H1 (cell line): ENCODE results near the gene NSF. TPM values are rescaled to one million over a fixed set of nuclear protein-coding genes. Genes with fewer than 3 reads are reported as not detected.

Source experiments
- CTCF ChIA-PET: fragments of 300-600 bp; sonication (Branson Sonifier 250); formaldehyde crosslinking; loops from one replicate; lab custom pipeline; 2021; ENCODE audit not compliant: partially characterized antibody; lab: Charles Lee
- POLR2A ChIA-PET: fragments of 300-600 bp; sonication (Branson Sonifier 250); formaldehyde crosslinking; loops from one replicate; lab custom pipeline; 2021; ENCODE audit warnings: inconsistent platforms; ENCODE audit not compliant: partially characterized antibody; lab: Charles Lee
- DNase-seq, 2 experiments: peaks; one replicate each; pipeline versions ENCODE4 v3.0.0 to v3.0.0-alpha.2; 2010 to 2022; ENCODE audit warnings: low spot score in 2 of 2, low read depth in 1 of 2, mixed read lengths in 1 of 2
- FAIRE-seq: peaks from 2 replicates; lab custom pipeline; 2011; peaks lifted over from hg19 to GRCh38; lab: Jason Lieb, UNC
- H2AFZ ChIP-seq: 2 replicates; pipeline ENCODE4 v1.8.1; 2012; ENCODE audit warnings: low read length, inconsistent platforms
- H2AK5ac ChIP-seq: 2 replicates; pipeline ENCODE4 v1.6.1; 2013; ENCODE audit warnings: low read depth, low read length
- H2BK120ac ChIP-seq: replicated peaks from 2 replicates; pipeline ENCODE3; 2013; ENCODE audit warnings: low read depth, low read length, inconsistent platforms
- H2BK12ac ChIP-seq: 2 replicates; pipeline ENCODE4 v1.6.1; 2013; ENCODE audit warnings: low read depth, low read length
- H2BK15ac ChIP-seq: 2 replicates; pipeline ENCODE4 v1.6.1; 2013; ENCODE audit warnings: low read length
- H2BK20ac ChIP-seq: 2 replicates; pipeline ENCODE4 v1.6.1; 2013; ENCODE audit warnings: low read length
- H2BK5ac ChIP-seq: 2 replicates; pipeline ENCODE4 v1.6.1; 2013; ENCODE audit warnings: low read depth, low read length
- H3K14ac ChIP-seq: 2 replicates; pipeline ENCODE4 v1.6.1; 2013; ENCODE audit warnings: inconsistent platforms; ENCODE audit not compliant: insufficient read length
- H3K18ac ChIP-seq: 2 replicates; pipeline ENCODE4 v1.6.1; 2013; ENCODE audit warnings: low read length; ENCODE audit errors: extremely low read depth
- H3K23ac ChIP-seq: 2 replicates; pipeline ENCODE4 v1.6.1; 2013; ENCODE audit warnings: inconsistent platforms; ENCODE audit not compliant: insufficient read length
- H3K23me2 ChIP-seq: 2 replicates; pipeline ENCODE4 v1.6.1; 2013; ENCODE audit warnings: low read depth, low read length
- H3K27ac ChIP-seq: 2 replicates; pipeline ENCODE4 v1.6.1; 2011; ENCODE audit warnings: low read depth, low read length, inconsistent platforms
- H3K27me3 ChIP-seq, 4 experiments: replicated peaks in 1 of 4; 1 replicate in 1 of 4; 2 replicates in 3 of 4; pipeline versions ENCODE4 v1.6.1 to v1.8.1; 2011 to 2013; ENCODE audit warnings: low read length in 3 of 4, mild to moderate bottlenecking in 3 of 4, inconsistent platforms in 2 of 4, mixed read lengths in 2 of 4, moderate library complexity in 1 of 4; ENCODE audit not compliant: control insufficient read depth in 3 of 4, insufficient read depth in 3 of 4; ENCODE audit errors: extremely low read depth in 1 of 4
- H3K36me3 ChIP-seq, 4 experiments: 2 replicates each; pipeline versions ENCODE4 v1.6.1 to v1.8.1; 2011 to 2013; ENCODE audit warnings: mild to moderate bottlenecking in 4 of 4, low read length in 3 of 4, moderate library complexity in 2 of 4, control low read depth in 1 of 4, inconsistent platforms in 1 of 4; ENCODE audit not compliant: insufficient read depth in 4 of 4, control insufficient read depth in 2 of 4
- H3K4ac ChIP-seq: replicated peaks from 2 replicates; pipeline ENCODE3; 2013; ENCODE audit warnings: low read length, low read depth, mixed read lengths, inconsistent platforms; ENCODE audit not compliant: insufficient read length
- H3K4me1 ChIP-seq, 4 experiments: replicated peaks in 1 of 4; 1 replicate in 1 of 4; 2 replicates in 3 of 4; pipeline versions ENCODE4 v1.6.1 to v1.8.1; 2011 to 2013; ENCODE audit warnings: low read length in 3 of 4, inconsistent platforms in 2 of 4, mixed read lengths in 1 of 4; ENCODE audit not compliant: insufficient read depth in 4 of 4, control insufficient read depth in 3 of 4
- H3K4me2 ChIP-seq, 2 experiments: 2 replicates each; pipeline versions ENCODE4 v1.6.1 to v1.8.1; 2011 to 2013; ENCODE audit warnings: low read depth in 2 of 2, low read length in 2 of 2, control low read depth in 1 of 2, inconsistent platforms in 1 of 2, mild to moderate bottlenecking in 1 of 2; ENCODE audit not compliant: insufficient read depth in 1 of 2
- H3K4me3 ChIP-seq, 4 experiments: fragments of 200-600, 300-600 bp in 1 of 4; sonication (generic), shearing (Covaris generic), sonication (Bioruptor Twin) in 1 of 4; 2 replicates each; pipeline versions ENCODE4 v1.5.1 to v1.8.1; 2011 to 2016; ENCODE audit warnings: low read length in 4 of 4, low read depth in 3 of 4, control low read depth in 2 of 4, inconsistent platforms in 2 of 4, mild to moderate bottlenecking in 2 of 4, mixed read lengths in 1 of 4, moderate library complexity in 1 of 4; ENCODE audit not compliant: insufficient read depth in 2 of 4; ENCODE audit errors: extremely low read depth in 1 of 4
- H3K56ac ChIP-seq: replicated peaks from 2 replicates; pipeline ENCODE3; 2013; ENCODE audit warnings: low read depth, mild to moderate bottlenecking, mixed read lengths, low read length, inconsistent platforms; ENCODE audit not compliant: insufficient read length
- H3K79me1 ChIP-seq: 2 replicates; pipeline ENCODE4 v1.6.1; 2013; ENCODE audit warnings: low read depth, low read length, control low read depth
- H3K79me2 ChIP-seq, 2 experiments: 2 replicates each; pipeline versions ENCODE4 v1.6.1 to v1.8.1; 2012 to 2013; ENCODE audit warnings: low read length in 2 of 2, mild to moderate bottlenecking in 2 of 2, inconsistent platforms in 1 of 2; ENCODE audit not compliant: insufficient read depth in 2 of 2, control insufficient read depth in 1 of 2
- H3K9ac ChIP-seq, 4 experiments: replicated peaks in 1 of 4; 1 replicate in 1 of 4; 2 replicates in 3 of 4; pipeline versions ENCODE4 v1.6.1 to v1.8.1; 2011 to 2013; ENCODE audit warnings: low read depth in 3 of 4, low read length in 3 of 4, control low read depth in 2 of 4, mild to moderate bottlenecking in 2 of 4, moderate library complexity in 2 of 4, inconsistent platforms in 1 of 4; ENCODE audit errors: extremely low read depth in 1 of 4
- H3K9me3 ChIP-seq, 2 experiments: 2 replicates each; pipeline versions ENCODE4 v1.6.1 to v1.8.1; 2012 to 2013; ENCODE audit warnings: mild to moderate bottlenecking in 2 of 2, moderate library complexity in 2 of 2, control low read depth in 1 of 2, inconsistent platforms in 1 of 2, low read depth in 1 of 2, low read length in 1 of 2, mixed read lengths in 1 of 2; ENCODE audit not compliant: insufficient read depth in 2 of 2
- H4K20me1 ChIP-seq, 2 experiments: replicated peaks in 1 of 2; 2 replicates each; pipeline versions ENCODE3 to v1.8.1; 2011 to 2013; ENCODE audit warnings: inconsistent platforms in 2 of 2, low read length in 2 of 2, mild to moderate bottlenecking in 1 of 2; ENCODE audit not compliant: insufficient read depth in 2 of 2, control insufficient read depth in 1 of 2
- H4K5ac ChIP-seq: 2 replicates; pipeline ENCODE4 v1.6.1; 2013; ENCODE audit warnings: low read length, low read depth, mixed read lengths, inconsistent platforms; ENCODE audit not compliant: insufficient read length
- H4K8ac ChIP-seq: 2 replicates; pipeline ENCODE4 v1.8.0; 2013; ENCODE audit warnings: mild to moderate bottlenecking, moderate library complexity, low read length, inconsistent platforms; ENCODE audit not compliant: insufficient read depth; ENCODE audit errors: extremely low read depth
- H4K91ac ChIP-seq: replicated peaks from 2 replicates; pipeline ENCODE3; 2013; ENCODE audit warnings: low read length, mixed read lengths, inconsistent platforms; ENCODE audit not compliant: insufficient read length
- ASH2L ChIP-seq: fragments of 200-600, 300-600 bp; sonication (generic); IDR thresholded peaks from one replicate; pipeline ENCODE4 v1.7.1; 2017; ENCODE audit warnings: low read length
- BRCA1 ChIP-seq: IDR thresholded peaks from 2 replicates; pipeline ENCODE4 v1.6.1; 2012; ENCODE audit warnings: low read depth, low read length, improper control_type of control experiment
- CBX8 ChIP-seq: fragments of 300-800, 300-1000 bp; sonication (generic); IDR thresholded peaks from 2 replicates; pipeline ENCODE4 v1.7.1; 2016; ENCODE audit warnings: low read depth, low read length, borderline replicate concordance
- CEBPB ChIP-seq: IDR thresholded peaks from 2 replicates; pipeline ENCODE4 v1.6.1; 2012; ENCODE audit warnings: low read depth, low read length
- CHD1 ChIP-seq: IDR thresholded peaks from 2 replicates; pipeline ENCODE4 v1.6.1; 2012; ENCODE audit warnings: low read depth, low read length, improper control_type of control experiment
- EP300 ChIP-seq, 2 experiments: IDR thresholded peaks; 1 replicate in 1 of 2; 2 replicates in 1 of 2; pipeline ENCODE4 v1.6.1; 2011 to 2012; ENCODE audit warnings: low read depth in 2 of 2, low read length in 2 of 2, mild to moderate bottlenecking in 2 of 2, borderline replicate concordance in 1 of 2, inconsistent platforms in 1 of 2, moderate library complexity in 1 of 2
- GTF2F1 ChIP-seq: IDR thresholded peaks from 2 replicates; pipeline ENCODE4 v1.6.1; 2012; ENCODE audit warnings: low read depth, low read length, improper control_type of control experiment, borderline replicate concordance
- JUN ChIP-seq: IDR thresholded peaks from 2 replicates; pipeline ENCODE4 v1.6.1; 2011; ENCODE audit warnings: low read depth, mild to moderate bottlenecking, improper control_type of control experiment, low read length
- KDM1A ChIP-seq: fragments of 200-600, 300-600 bp; sonication (generic); IDR thresholded peaks from 2 replicates; pipeline ENCODE4 v1.7.1; 2016; ENCODE audit warnings: mild to moderate bottlenecking, low read length, borderline replicate concordance
- KDM4A ChIP-seq: IDR thresholded peaks from one replicate; pipeline ENCODE4 v1.7.1; 2012; ENCODE audit warnings: low read depth, mild to moderate bottlenecking, moderate library complexity, low read length, inconsistent platforms; ENCODE audit not compliant: severe bottlenecking
- NRF1 ChIP-seq: IDR thresholded peaks from 2 replicates; pipeline ENCODE4 v1.6.1; 2011; ENCODE audit warnings: mild to moderate bottlenecking, low read depth, low read length, improper control_type of control experiment
- RXRA ChIP-seq: IDR thresholded peaks from 2 replicates; pipeline ENCODE4 v1.6.1; 2011; ENCODE audit warnings: low read depth, mild to moderate bottlenecking, low read length, moderate library complexity; ENCODE audit not compliant: insufficient read depth
- SIRT6 ChIP-seq: IDR thresholded peaks from one replicate; pipeline ENCODE4 v1.7.1; 2012; ENCODE audit warnings: low read length, inconsistent platforms
- SP1 ChIP-seq: IDR thresholded peaks from 2 replicates; pipeline ENCODE4 v1.6.1; 2011; ENCODE audit warnings: low read depth, low read length
- SP4 ChIP-seq: IDR thresholded peaks from 2 replicates; pipeline ENCODE4 v1.6.1; 2012; ENCODE audit warnings: low read length, inconsistent platforms
- YY1 ChIP-seq: IDR thresholded peaks from 2 replicates; pipeline ENCODE4 v1.6.1; 2011; ENCODE audit warnings: low read depth, mild to moderate bottlenecking, low read length
- WGBS, 2 experiments: shearing (Covaris generic) in 1 of 2; methylation state at CpG; one replicate each; pipeline versions ENCODE4 v1.1.6 to v1.1.7; 2013 to 2015; ENCODE audit warnings: low lambda C conversion rate in 2 of 2, mixed read lengths in 2 of 2, inconsistent platforms in 1 of 2, low coverage in 1 of 2, missing lambda C conversion rate in 1 of 2; ENCODE audit not compliant: insufficient replicate concordance in 2 of 2, insufficient coverage in 1 of 2, insufficient read length in 1 of 2; ENCODE audit errors: extremely low coverage in 1 of 2, missing lambda C conversion rate in 1 of 2; 5-methylcytosine and 5-hydroxymethylcytosine counted together
- polyA plus RNA-seq, 7 experiments: library from polyadenylated mRNA; depleted of rRNA in 3 of 7; stranded (reverse) in 5 of 7; unstranded in 2 of 7; fragments of >200 nt in 5 of 7; fragments of 200-250 nt in 2 of 7; gene quantifications; 1 replicate in 5 of 7; 2 replicates in 1 of 7; 4 replicates in 1 of 7; pipeline versions ENCODE4 v1.2.1 to v1.2.3, GENCODE V29; 2011 to 2013; ENCODE audit warnings: missing spikeins in 2 of 7, mixed read lengths in 2 of 7
- total RNA-seq: library from RNA; stranded (reverse); fragmentation: NEBNext Ultra II Directional; extraction: Animal tissue kit (Norgen Biotek cat#: 25700); gene quantifications from 2 replicates; pipeline ENCODE4 v1.2.1, GENCODE V29; 2021

Gene NSF
- total and polyA plus RNA-seq, 2 of the 8 experiments (the other 6 are each of a cell fraction or from before 2014, with no cell fraction given) = 13.0 to 27.7 TPM

GRCh38 chr17:46745376-46745775 is 154.9 kb downstream of the NSF start:
- ChIA-PET CTCF (interaction anchor here (0.6 kb wide), 1 partner anchor 9 kb away, joined by 3 read pairs; no protein-coding TSS in a partner anchor), POLR2A (interaction anchor here (0.8 to 1.1 kb wide), 2 partner anchors 13 to 27 kb away, joined by 3 read pairs; no protein-coding TSS in a partner anchor)
- H3K18ac ChIP-seq = no peak overlapping the region
- H3K56ac ChIP-seq = no peak overlapping the region
- no peak overlapping the region for H2BK15ac ChIP-seq
- no peaks in the 10 kb centered on the region for H4K20me1 ChIP-seq
- H2AFZ ChIP-seq = no peak overlapping the region
- no peak overlapping the region for H3K27ac ChIP-seq
- no peak overlapping the region for H4K5ac ChIP-seq
- H2BK5ac ChIP-seq = no peak overlapping the region
- H2AK5ac ChIP-seq = no peak overlapping the region
- no peak overlapping the region for H3K4me3 ChIP-seq
- H3K23ac ChIP-seq = no peak overlapping the region
- H4K91ac ChIP-seq = no peak overlapping the region
- H3K27me3 ChIP-seq = peaks cover 0 to 4% (median 0%) of the 10 kb centered on the region in 4 experiments; a peak in 2 of 7 replicates
- H3K79me2 ChIP-seq = no peaks in the 10 kb centered on the region
- WGBS, 2 experiments = 98% methylated on average over 3 of the region's 3 CpGs; no CpG with 5 or more reads in 1 of the 2 experiments
- no peak overlapping the region for H3K4me2 ChIP-seq
- no peak overlapping the region for H2BK20ac ChIP-seq
- H2BK12ac ChIP-seq = no peak overlapping the region
- no peak overlapping the region for H4K8ac ChIP-seq
- no peak overlapping the region for H3K14ac ChIP-seq
- DNase-seq (no peak), FAIRE-seq (no peak)
- no peaks in the 10 kb centered on the region for H3K79me1 ChIP-seq
- H2BK120ac ChIP-seq = no peak overlapping the region
- H3K4ac ChIP-seq = no peak overlapping the region
- peaks cover 0 to 3% (median 0%) of the 10 kb centered on the region in 4 experiments; a peak in 1 of 7 replicates for H3K4me1 ChIP-seq
- no peaks in the 10 kb centered on the region for H3K36me3 ChIP-seq
- no peaks in the 10 kb centered on the region for H3K23me2 ChIP-seq
- no peaks in the 10 kb centered on the region for H3K9me3 ChIP-seq
- H3K9ac ChIP-seq = no peak overlapping the region
- TF ChIP-seq BRCA1 = no peak
- no peak for TF ChIP-seq SP4
- TF ChIP-seq JUN = no peak
- no peak for TF ChIP-seq RXRA
- no peak for TF ChIP-seq ASH2L
- TF ChIP-seq EP300 (IDR thresholded peaks at IDR 0.05; ENCODE audit: borderline replicate concordance in 1 of 2, low read depth in 2 of 2, low read length in 2 of 2) = no peak
- TF ChIP-seq CEBPB = no peak
- no peak for TF ChIP-seq NRF1
- no peak for TF ChIP-seq CBX8
- TF ChIP-seq GTF2F1 = no peak
- no peak for TF ChIP-seq KDM4A
- no peak for TF ChIP-seq CHD1
- no peak for TF ChIP-seq KDM1A
- TF ChIP-seq SIRT6 = no peak
- no peak for TF ChIP-seq SP1
- TF ChIP-seq YY1 = no peak
